GM21786 (cell line): ENCODE data around the gene ZCCHC3.
"Not testable (repeated sequence)": the region's sequence is repeated elsewhere in the genome, so short reads cannot be mapped to it uniquely, and the experiment has no call there.

ENCODE experiments used
- ATAC-seq: cut with Tn5 transposase; IDR thresholded peaks from one replicate; pipeline ENCODE4 v1.9.1; 2021; ENCODE audit not compliant: unreplicated experiment

ZCCHC3 gene

DNA sequence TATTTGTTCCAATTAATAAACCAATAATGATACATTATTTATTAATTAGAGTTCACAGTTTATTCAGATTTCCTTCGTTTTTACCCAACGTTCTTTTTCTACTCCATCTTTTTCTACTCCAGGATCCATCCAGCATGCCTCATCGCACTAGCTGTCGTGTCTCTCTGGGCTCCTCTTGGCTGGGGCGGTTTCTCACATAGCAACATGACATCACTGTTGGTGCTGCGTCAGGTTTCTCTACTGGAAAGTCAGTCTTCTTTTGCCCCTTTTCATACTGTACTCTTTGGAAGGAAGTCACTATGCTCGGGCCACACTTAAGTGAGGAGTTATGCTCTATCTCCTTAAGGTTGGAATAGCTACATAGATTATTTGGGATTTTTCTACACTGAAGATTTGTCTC lies 14.2 kb downstream of the ZCCHC3 start:
- ATAC-seq: no peak

DNA sequence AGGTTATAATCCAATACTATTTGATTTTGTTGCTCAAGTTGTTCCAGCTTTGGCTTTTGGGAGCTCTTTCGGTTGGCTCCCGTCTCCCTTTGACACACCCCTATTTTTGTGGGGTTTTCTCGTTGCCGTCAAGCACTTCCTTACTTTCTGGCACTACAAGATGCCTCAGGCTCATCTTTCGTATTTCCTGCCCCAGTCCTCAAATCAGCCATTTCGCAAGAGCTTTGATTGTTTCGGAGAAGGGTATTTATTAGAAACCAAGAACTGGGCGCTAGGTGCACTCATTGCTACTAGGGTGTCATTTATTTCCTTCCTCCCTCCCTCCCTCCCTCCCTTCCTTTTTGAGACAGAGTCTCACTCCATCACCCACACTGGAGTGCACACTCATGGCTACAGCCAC lies 14.7 kb downstream of the ZCCHC3 start:
- no peak for ATAC-seq

DNA sequence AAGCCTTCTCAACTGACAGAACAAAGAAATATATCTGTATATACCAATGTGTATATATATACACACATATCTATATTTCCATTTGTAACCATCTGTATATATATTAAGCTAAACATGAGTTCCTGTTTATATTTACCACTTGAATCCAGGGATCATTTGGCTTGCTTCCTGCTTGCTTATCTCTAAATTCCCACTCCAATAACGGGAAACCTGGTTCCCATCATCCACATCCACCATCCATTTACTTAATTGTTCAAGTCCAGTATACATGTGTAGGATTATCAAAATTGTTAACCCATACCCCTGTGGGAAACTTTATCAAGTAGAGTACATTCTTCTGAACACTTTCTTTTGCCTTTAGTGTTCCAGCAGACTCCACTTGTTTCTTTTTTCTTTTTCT lies 15.5 kb downstream of the ZCCHC3 start:
- no peak for ATAC-seq

DNA sequence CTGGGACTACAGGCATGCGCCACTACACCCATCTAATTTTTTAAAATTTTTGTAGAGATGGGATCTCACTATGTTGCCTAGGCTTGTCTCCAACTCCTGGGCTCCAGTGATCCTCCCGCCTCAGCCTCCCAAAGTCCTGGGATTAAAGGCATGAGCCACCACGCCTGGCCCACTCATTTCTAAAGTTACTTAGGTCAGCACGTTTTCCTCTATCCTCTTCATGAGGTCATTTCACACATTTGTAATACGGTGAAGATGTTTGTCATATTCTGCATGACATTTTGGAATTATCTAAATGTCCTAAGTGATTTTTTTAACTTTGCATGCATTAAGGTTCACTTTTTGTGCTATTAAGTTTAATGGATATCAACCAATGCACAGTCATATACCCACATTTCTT lies 16.0 kb downstream of the ZCCHC3 start:
- ATAC-seq: no peak

DNA sequence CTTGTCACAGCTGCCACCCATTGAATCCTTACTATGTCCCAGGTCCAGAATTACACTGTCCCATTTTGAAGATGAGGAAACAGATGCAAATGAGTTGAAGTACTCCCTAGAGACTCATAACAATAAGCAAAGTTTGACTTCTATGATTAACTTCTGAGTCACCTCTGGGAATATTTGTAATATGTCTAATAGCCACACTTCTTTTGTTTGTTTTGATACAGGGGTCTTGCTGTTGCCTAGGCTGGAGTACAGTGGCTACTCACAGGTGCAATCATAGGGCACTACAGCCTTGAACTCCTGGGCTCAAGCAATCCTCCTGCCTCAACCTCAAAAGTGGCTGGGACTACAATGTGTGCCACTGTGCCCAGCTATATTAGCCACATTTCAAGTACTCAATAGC lies 16.6 kb downstream of the ZCCHC3 start:
- no peak for ATAC-seq

DNA sequence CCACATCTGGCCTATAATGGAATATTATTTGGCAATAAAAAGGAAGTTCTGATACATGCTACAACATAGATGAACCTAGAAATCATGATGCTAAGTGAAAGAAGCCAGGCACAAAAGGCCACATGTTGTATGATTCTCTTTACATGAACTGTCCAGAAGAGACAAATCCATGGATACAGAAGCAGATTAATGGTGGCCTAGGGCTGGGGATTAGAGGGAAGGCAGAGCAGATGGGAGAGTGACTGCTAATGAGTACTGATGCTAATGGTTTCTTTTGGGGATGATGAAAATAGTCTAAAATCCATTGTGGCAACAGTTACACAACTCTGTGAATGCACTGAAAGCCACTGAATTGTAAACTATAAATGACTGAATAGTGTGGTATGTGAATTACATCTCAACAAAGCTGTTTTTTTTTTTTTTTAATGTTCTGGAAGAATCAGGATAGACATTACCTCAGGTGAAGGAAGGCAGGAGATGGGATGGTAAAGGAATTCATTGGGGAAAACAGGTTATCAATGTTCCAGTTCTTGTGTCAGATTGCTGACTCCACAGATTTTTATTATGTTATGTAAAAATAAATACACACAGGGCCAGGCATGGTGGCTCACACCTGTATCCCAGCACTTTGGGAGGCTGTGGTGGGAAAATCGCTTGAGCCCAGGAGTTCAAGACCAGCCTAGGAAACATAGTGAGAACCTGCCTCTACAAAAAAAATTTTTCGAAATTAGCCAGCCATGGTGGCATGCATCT lies 19.1 kb downstream of the ZCCHC3 start:
- ATAC-seq: no peak

DNA sequence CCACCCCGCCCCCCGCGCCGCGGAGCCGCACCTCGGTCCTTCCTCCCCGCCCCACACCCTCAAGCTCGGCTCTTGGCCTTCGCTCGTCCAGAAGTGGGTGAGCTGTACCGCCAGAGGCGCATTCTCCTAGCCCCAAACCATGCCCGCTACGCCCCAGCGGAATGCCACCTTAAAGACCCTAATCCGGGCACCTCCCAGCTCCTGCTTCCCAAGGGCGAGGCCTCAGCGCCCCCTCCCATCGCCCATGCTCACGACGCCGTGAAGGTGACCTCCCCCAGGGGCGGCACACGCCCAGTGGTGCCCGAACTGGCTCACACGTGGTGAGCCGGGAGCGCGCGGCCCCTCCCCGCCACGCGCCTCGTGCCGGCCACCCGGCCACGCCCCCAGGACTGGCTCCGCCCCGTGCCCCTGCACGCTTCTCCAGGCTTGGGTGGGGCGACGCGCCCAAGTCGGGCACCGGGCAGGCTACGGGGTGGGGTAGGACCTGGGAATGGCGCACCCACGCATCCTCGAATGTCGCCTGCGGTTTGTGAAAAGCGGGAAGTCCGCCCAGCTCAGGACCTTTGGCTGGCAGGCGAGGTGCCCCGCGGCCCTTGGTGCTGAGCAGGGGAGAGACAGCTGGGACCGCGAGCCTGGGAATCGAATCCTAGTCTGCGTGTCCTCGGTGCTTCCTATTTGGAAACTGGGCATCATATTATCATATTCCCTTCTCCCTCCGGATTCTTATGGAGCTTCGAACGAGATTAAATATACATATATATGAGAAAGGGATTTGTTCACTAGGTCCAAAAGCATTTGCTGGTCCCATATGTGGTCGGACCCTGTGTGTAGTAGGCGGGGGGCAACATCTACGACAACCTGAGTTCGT lies 27.0 kb downstream of the ZCCHC3 start:
- peak; percentile 38 for ATAC-seq

DNA sequence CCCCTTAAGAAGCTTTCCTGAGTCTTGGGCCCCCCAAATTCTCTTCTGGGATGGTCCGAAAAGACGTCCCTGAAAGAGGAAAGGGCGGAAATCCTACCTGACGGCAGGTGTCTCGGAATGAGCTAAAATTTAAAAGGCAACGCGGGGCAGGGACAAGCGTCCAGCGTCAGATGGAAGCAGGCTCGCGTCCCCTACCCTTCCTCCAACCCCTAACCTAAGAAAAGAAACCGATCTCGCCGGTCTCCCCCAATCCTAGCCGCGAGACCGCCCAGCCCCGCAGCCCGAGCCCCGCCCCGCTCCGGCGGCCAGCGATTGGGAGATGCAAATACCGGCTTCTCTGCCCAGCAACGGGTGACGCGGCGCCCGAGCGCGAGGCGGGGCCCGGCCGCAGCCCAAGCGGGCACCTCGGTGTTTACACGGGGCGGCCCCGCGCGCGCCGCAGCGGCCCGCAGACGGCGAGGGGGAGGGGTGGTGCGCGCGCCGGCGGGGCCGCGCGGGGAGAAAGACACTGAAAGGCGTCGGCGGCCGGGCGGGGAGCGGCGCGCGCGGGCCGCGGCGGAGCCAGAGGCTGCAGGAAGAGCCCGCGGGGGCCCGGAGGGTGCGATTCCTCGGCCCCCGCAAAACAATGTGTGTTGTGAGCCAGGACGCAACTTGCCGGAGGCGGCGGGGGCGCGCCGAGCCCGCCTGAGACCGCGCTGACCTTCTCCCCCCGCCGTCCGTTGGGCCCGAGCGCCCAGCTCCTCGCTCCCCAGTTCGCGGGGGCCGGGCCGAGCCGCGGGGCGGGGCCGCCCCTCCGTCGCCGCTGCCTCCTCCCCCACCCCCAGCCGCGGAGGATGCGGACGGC lies 27.9 kb downstream of the ZCCHC3 start, which contains the start of gene SOX12:
TSS of gene SOX12 (plus strand) at position 508 of the 844 bp plus-strand sequence. CDS start 373 bp downstream, outside the sequence.
- ATAC-seq: peak; percentile 72

DNA sequence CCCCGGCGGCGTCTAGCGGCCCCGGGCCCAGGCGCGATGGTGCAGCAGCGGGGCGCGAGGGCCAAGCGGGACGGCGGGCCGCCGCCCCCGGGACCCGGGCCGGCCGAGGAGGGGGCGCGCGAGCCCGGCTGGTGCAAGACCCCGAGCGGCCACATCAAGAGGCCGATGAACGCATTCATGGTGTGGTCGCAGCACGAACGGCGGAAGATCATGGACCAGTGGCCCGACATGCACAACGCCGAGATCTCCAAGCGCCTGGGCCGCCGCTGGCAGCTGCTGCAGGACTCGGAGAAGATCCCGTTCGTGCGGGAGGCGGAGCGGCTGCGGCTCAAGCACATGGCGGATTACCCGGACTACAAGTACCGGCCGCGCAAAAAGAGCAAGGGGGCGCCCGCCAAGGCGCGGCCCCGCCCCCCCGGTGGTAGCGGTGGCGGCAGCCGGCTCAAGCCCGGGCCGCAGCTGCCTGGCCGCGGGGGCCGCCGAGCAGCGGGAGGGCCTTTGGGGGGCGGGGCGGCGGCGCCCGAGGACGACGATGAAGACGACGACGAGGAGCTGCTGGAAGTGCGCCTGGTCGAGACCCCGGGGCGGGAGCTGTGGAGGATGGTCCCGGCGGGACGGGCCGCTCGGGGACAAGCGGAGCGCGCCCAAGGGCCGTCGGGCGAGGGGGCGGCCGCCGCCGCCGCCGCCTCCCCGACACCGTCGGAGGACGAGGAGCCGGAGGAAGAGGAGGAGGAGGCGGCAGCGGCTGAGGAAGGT lies 28.7 kb downstream of the ZCCHC3 start:
- no peak for ATAC-seq

DNA sequence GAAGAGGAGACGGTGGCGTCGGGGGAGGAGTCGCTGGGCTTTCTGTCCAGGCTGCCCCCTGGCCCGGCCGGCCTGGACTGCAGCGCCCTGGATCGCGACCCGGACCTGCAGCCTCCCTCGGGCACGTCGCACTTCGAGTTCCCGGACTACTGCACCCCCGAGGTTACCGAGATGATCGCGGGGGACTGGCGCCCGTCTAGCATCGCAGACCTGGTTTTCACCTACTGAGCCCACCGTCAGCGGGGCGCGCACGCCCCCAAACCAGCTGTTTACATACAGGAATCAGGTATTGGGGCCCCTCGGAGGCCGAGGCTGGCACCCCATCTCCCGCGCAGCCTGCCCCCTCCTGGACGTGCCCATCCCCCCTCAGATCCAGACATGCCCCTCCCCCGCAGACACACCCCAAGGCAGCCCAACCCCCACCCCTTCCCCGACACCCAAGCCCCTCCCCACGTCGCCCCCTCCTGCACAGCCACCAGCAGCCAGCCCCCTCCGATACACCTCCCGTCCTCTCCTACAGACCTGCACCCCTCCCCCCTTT lies 29.3 kb downstream of the ZCCHC3 start:
- no peak for ATAC-seq

DNA sequence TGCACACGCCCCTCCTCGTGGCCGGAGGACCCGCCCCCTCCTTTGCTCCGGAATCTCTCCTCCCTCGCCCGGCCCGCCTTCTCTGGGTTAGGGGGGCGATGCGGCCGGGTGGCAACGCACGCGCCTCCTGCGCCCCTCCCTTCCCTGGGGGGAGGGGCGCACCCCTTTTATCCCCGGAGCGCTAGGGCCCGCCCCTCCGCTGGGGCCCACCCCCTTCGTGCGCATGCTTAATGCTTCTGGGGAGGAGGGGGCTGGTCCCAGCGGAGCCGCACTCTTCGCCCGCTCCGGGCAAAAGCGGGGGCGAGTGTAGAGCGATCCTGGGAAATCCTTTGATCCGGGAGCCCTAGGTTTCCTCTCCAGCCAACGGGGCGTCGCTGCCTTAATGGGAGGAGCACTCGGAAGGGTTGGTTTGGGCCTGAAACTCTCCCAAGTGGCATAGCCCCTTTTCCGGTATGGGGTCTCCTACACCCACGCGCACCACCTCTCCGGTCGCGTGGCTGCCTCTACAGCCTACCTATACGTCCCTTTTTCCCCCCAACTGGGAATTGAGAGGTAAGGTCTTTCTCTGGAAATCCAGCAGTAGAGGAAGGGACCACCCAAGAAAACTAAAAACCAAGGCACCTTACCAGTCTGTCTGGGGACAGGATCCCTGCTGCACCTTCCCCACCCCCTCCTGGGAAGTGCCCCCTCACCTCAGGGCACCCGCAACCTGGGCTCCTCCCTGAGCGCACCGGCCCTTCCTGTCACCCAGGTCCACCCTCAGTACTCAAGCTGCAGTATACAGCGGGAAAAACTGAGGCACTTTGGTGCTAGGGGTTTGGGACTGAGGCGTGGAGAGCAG lies 30.0 kb downstream of the ZCCHC3 start:
- no peak for ATAC-seq

DNA sequence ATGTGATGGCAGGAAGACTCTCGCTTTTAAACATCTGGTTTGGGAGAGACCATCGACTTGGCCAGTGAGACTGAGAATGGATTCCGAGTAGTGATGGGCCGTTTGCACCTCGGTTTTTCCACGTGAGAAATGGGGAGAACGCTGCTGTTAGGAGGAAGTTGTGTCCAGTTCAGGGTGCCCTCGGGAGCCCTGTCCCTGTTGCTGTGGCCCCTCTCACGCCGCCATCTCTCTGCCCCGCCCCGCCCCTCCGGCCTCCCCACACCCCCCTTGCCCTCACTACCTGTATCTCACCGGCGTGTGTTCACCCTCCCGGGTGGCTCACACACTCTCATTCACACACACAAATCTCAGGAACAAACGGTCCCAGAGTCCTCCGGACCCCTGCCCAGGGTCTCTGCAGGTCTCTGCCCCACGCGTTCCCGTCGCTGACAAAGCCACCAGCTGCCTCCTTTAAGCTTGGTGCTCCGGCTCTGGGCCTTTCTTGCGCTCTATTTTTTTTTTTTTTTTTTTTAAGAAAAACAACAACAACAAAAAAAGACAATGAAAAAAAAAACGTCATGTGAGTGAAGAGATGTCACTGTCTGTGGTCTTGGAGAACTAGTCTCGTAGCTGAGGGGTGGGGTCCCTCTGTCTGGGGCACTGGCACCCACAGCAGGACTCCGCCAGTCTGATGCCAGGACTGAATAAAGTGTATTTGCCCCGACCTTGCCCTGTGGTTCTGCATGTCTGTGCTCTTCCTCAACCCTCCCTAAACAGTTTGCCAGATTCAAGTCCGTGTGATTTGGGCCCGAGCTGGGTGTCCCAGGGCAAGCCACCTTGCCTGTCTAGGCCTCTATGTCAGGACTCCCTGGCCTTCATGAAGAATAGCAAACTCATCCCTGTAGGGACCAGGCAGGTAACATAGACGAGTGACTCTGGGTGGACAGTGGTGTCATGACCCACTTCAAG lies 30.9 kb downstream of the ZCCHC3 start:
- ATAC-seq: no peak

DNA sequence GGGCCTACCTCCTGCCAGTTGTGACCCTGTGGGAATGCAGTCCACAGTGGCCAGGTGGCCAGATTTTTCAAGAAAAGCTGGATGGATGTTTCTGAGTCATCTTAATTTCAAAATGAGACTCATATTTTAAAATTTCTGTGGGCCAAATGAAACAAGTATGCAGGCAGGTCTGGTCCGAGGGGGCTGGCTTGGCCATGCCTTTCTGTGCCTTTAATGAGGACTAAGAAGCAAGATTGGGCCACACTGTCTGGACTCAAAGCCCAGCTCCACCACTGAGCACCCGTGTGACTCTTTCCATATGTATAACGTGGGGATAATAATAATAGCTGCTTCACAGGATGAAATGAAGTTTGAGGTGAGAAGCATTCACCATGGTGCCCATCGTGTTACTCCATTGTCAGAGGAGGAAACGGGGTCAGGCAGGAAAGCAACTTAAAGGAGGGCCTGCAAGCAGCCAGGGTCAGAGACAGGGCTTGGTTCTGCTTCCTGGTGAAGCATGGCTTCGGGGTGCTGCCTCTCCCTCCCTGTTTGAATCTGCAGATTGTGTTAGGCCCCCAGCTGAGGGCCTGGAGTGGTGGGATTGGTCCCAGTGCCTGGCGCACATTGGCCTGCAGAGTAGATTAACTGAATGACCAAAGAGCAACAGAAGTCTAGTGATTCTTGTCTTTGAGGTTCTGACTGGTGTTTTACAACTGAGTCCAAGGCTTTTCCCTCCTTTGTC lies 31.8 kb downstream of the ZCCHC3 start:
- no peak for ATAC-seq

DNA sequence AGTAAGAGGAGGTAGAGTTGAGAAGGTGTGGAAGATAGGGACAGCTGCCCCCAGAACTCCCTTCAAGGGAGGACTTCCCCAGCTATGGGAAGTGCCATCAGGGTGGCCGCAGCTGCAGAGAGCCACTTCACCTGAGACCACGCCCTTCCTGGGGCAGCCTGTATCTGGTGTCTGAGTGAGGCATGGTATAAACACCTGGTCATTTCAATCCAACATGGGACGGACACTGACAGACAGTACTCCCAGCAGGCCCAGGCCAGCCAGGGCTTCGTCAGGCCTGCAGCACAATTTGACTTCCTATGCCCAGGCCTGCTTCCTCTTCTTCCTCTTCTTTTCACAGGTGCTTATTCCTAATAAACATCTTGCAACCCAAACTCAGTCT lies 32.5 kb downstream of the ZCCHC3 start:
- no peak for ATAC-seq

DNA sequence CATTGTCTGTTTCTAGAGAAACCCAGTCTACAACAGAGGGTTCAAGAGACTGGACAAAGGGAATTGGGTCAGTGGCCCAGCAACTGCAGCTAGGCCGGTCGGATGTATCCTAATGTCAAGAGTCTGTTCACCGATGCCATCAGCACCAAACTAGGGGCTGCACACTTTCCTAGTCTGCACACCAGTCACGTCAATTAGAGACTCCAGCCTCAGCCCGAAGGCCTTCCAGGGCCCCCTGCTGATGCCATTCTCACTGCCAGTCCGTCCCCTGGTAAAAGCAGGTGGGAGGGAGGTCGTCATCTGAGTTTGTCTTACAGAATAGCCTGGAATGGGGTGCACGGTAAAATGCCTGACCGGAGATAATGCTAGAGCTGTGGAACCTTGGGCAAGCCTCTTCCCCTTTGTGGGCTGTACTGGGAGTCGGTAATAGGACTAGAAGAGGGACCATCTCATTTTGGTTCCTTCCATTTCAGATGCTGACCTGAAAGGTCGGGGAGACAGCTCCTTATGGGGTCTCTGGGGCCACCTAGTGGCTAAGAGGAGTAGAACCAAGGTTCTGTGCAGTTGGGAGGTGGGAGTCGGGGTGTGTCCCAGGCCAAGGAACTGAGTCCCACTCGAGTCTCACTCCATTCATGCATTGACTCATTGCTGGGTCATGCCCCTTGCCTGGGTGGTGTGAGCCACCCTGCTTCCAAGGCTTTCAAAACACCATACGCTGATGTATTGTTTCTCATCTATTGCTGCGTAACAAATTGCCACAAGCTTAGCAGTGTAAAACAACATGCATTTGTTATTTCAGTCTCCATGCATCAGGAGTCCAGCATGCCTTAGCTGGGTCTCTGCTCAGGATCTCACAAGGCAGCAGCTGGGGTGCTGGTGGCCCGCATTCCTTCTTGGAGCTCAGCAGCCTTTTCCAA lies 33.1 kb downstream of the ZCCHC3 start:
- no peak for ATAC-seq

DNA sequence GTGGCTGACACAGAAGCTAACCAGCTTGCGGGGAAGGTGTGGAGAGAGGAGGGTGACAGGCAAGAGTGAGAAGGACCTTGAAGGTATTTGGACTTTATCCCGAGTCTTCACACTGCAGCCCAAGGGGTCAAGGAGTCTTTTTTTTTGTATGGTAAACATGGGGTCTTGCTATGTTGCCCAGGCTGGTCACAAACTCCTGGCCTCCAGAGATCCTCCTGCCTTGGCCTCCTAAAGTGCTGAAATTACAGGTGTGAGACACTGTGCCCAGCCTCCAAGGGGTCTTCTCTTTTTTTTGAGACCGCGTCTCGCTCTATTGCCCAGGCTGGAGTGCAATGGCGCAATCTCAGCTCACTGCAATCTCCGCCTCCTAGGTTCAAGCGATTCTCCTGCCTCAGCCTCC lies 37.2 kb downstream of the ZCCHC3 start:
- ATAC-seq: no peak

DNA sequence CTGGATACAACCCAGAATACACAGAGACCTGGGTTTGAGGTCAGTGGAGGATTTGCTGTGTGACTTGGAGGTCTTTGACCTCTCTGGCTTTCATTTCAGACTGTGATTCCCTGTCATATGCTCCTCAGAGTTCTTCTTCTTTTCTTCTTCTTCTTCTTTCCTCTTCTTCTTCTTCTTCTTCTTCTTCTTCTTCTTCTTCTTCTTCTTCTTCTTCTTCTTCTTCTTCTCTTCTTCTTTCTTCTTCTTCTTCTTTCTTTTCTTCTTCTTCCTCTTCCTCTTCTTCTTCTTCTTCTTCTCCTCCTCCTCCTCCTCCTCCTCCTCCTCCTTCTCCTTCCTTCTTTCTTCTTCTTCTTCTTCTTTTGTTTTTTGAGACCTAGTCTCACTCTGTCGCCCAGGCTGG lies 38.7 kb downstream of the ZCCHC3 start:
- ATAC-seq: not testable (repeated sequence)
